Renal cortical epithelial cell (primary cell): Measurements from ENCODE around the gene LRP8. TPM values are rescaled to one million over a fixed set of nuclear protein-coding genes. Genes with fewer than 3 reads are reported as not detected.
A peak's percentile ranks its signal among the peaks of the same experiment; 100 is the strongest.

Source experiments
- DNase-seq: peaks from one replicate; pipeline ENCODE4 v3.0.0-alpha.2; 2011; ENCODE audit warnings: low read depth
- total RNA-seq: library from RNA; depleted of rRNA; stranded (reverse); fragments of >200 nt; gene quantifications from 2 replicates; pipeline ENCODE4 v1.2.3, GENCODE V29; 2014

LRP8 gene
- total RNA-seq, 1 donor from 2014 or later: 2.9 TPM

DNA sequence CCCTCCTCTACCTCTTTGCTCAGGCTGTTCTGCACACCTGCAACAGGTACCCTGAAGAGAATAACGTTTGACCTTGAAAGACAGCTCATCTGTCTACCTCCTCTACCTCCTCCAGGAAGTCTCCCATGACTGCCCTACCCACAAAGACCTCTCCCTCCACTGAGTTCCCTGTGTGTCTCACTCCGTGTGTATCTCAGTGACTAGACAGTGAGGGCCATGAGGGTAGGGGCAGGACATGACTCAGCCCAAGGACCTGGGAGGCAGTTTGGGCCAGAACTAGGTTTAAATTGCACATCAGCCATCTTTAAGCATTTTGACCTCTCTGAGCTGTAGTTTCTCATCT lies 32.0 kb upstream of the LRP8 start:
- no peak for DNase-seq

DNA sequence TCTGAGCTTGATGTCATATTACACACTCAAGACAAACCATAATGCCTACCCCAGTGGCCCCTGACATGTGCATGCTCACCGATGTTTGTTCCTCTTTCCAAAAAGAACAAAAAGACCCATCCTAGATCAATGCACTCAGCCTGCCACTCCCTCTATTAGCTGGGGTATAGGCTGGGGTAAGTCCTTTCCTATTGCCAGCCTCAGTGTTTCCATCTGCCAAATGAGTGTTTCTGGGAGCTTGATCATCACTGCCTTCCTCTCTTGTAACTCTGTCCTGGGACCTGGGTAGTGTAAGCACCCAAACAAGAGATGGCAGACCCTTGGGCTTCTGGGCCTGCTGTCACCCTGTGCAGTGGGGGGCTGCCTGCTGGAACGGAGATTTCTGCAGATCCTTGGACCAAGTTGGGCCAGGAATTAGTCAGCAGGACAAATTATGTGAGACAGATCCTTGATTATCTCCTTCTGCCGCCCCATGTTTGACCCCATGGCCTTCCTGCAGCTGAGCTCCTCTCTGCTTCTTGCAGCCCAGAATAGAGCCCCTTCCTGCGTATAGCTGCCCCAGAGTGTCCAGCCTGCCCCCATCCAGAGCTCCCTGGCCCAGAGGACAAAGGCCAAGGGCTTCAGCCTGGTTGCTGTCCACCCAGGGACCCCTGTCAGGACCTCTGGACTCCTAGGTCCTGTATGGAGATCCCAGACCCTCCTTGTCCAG lies 31.5 kb upstream of the LRP8 start:
- no peak for DNase-seq

DNA sequence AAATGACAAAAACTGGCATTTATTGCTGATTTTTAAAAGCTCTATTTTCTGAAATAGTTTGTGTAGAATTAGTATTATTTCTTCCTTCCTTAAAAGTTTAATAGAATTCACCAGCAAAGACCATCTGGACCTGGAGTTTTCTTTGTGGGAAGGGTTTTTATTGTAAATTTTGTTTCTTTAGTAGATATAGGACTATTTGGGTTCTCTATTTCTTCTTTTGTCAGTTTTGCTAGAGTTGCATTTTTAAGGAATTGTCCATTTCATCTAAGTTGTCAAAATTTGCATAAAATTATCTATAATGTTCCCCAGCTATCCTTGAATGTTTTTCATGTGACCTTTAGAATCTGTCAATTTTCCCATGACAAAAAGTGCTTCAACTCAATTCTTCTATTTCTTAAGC lies 28.8 kb upstream of the LRP8 start:
- DNase-seq: no peak

DNA sequence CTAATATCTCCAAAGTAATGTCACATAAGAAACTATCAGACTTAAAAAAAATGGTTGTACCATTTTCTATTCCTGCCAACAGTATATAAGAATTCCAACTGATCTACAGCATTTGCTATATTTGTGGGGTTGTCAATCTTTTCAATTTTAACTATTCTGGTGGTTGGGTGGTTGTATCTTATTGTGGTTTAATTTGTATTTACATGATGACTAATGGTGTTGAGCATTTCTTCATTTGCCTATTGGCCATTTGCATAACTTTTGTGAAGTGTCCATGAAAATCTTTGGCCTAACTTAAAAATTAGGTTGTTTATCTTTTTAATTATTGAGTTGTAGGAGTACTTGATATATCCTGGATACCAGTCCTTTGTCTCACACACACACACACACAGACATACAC lies 26.2 kb upstream of the LRP8 start:
- no peak for DNase-seq

DNA sequence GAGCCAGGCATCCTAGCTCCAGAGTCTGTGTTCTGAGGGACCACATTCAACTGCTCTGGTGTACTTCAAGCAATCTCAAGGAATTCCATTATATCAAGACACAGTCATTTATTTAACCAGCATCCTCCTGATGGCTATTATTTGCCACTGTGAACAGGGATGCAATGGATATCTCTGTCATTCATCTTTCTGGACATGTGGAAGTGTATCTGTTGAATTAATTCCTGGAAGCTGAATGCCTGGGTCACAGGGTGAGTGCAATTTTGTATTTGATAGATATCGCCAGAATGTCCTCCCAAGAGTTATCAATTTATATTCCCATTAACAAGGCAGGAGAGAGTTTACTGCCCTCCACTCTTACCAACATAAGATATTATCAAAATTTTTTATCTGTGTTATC lies 24.7 kb upstream of the LRP8 start:
- DNase-seq: no peak

DNA sequence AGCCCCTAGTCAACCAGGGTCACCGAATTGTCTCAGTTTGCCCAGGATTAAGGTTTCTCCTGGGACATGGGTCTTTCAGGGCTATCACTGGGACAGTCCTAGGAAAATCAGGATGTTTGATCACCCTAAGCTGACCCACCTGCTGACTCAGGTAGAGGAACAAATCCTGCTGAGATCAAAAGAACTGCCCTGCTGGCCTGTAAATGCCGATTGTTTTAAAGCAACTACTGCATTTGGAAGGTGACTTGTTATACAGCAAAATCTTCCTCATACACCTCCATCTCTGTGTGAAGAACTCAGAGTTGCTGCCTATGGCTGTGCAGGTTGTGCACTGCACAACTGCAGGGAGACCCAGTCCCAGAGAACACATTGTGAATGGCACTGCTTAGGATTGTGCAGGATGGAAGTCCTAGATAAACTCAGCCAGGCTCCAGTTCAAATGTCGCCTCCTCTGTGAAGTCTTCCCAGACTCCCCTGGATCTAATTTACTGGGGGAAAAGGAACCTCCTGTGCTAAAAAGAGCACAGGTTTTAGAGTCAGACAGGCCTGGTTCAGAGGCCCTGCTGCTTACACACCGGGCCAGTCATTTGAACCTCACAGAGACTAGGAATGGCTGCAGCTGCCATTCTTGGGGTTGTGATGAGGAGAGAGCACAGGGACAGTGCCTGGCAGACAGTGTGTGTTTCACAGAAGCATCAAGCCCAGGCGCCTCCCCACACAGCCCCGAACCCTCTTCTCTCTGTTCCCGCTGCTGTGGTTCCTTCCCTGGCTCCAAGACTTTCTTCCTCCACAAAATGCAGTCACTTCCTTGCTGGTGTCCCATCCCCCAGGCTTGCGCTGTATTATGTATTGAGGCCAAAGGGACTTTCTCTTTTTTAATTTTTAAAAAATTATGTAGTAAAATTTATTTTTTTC lies 23.2 kb upstream of the LRP8 start:
- DNase-seq: no peak

DNA sequence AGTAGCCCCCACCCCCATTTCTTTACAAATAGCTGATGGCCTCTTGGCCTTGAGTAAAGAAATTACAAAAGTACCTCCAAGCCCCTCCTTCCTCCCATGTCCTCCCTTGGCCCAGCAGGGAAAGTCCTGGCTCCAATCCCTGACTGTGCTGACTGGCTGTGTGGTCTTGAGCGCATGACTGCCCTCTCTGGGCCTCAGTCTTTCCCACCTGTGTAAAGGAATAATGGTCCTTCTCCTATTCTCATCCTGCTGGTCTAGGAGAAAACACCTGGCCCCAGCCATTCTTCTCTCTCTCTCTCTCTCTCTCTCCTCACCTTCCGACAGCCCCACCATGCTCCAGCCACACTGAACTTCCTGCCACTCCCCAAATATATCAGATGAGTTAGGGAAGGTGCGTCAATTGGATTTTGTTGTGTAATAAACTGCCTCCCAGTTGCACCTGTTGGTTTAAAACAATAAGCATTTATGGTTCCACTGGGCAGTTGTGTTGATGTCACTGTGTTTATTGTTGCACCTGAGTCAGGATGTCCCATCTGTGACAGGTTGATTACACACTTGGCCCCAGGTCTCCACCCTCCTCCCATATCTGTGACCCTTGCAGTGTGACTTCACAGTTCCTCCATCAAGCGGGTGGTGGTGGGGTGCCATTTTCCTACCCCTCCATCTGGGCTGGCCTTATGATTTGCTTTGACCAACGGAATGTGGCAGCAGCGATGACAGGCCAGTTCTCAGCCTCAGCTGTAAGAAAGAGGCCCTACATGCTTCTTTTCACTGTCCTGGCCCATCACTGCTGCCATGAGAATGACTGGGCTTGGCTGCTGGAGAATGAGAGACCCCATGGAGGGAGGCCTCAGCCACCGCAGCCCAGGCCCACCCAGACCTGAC lies 22.3 kb upstream of the LRP8 start:
- no peak for DNase-seq

DNA sequence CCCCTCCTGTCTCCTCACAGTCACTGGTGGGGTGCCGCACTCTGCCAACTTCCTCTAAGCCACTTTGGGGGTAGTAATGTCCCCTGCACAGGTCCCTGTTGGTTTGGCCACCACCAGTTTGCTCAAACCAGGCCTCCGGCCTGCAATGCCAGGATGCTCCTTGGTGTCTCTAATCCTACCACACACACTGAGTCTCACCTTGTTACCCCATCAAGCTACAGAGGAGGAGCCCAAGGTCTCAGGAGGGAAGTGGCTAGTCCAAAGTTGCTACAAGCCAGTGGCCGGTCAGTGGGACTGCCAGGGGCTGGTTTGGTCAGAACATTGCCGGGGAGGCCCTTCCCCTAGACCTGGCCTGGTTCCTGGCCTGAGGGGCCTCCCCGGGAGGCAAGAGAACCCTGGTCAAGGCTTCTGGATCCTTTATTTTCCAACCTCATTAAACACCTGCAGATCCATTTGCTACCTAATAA lies 21.5 kb upstream of the LRP8 start:
- no peak for DNase-seq

DNA sequence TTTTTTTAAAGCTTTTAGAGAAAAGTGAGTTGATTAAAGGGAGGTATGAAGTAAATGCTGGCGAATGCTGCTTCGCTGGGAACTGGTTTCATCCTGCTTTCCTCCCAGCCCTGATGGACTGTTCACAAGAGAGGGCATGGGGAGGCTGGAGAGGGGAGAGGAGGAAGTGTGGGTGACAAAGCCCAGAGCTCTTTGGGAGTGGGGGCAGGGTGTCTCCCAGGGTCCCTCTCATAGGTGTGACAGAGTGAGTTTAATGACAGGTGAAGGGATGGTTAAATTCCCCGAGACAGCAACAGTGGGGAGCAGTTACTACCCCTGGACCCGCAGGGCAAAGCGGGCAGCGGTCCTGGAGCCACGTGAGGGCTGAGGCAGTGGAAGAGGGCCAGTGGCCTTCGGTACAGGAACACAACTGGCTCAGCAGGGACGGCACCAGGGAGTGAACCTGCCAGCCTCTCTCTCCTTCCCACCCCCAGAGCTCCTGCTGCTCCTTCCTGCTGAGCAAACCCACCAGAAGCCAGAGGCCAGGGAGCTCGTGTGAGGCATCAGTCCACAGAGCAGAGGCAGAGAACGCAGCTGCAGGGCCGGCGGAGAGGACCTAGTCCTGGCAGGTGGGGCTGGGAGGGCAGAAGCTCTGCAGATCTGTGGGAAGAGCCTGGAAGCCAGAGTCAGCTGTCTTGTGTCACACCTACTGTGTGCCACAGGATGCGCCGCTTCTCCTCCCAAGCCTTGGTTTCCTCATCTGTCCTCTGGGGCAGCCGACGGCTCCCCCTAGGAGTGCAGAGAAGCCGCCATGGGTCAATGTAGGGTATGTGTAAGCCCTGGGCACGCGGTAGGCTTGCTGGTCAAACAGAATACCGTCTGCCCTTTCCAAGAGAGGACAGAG lies 20.9 kb upstream of the LRP8 start:
- no peak for DNase-seq

DNA sequence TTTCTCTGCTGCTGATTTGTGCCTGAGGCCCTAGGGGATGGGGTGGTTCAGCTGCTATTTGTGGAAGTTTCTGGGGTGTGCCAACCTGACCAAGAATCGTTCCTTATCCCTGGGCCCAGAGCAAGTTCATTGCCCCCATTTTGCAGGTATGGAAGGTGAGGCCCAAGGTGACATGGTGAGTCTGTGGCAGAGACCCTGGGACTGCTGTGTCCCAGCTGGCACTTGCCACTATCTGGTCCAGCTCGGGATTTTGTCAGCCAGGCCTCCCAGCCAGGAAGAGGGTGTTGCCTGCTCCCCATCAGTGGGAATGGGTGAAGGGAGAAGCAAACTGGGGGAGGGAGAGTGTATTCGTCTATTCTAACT lies 18.9 kb upstream of the LRP8 start:
- DNase-seq: no peak

DNA sequence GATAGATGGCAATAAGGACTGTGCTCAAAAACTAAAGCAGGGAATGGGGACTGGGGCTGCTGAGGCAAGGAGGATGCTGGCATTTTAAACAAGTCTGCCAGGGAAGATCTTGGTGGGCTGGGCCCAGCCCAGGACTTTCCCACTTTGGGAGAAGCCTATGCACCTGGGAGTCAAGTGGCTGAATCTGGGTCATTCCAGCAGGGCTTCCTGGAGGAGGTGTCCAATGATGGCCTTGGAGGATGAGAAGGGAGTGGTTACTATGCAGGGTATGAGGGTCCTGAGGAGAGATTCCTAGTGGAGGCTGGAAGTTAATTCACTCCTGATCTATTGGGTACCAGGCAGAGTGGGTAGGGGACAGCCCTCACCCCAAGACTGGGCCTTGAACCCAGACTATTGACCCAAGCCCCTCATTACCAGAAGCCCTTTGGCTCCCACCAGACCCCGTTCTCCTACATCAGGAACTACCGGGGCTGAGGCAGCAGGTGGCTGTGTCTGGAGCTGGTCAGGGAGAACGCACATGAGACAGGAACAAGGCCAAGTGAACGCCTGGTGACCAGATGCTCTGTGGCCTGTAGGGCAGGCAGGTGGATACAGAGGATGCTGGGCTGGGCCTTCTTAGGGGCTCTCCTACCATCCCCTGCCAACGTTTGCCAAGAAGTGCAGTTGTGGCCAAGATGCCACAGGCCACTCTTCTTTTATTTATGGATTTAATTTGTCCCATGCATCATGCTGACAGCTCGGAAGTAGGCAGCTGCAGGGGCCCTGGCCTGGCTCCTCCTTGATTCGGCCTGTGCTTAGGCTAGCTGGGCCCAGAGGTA lies 18.3 kb upstream of the LRP8 start:
- no peak for DNase-seq

DNA sequence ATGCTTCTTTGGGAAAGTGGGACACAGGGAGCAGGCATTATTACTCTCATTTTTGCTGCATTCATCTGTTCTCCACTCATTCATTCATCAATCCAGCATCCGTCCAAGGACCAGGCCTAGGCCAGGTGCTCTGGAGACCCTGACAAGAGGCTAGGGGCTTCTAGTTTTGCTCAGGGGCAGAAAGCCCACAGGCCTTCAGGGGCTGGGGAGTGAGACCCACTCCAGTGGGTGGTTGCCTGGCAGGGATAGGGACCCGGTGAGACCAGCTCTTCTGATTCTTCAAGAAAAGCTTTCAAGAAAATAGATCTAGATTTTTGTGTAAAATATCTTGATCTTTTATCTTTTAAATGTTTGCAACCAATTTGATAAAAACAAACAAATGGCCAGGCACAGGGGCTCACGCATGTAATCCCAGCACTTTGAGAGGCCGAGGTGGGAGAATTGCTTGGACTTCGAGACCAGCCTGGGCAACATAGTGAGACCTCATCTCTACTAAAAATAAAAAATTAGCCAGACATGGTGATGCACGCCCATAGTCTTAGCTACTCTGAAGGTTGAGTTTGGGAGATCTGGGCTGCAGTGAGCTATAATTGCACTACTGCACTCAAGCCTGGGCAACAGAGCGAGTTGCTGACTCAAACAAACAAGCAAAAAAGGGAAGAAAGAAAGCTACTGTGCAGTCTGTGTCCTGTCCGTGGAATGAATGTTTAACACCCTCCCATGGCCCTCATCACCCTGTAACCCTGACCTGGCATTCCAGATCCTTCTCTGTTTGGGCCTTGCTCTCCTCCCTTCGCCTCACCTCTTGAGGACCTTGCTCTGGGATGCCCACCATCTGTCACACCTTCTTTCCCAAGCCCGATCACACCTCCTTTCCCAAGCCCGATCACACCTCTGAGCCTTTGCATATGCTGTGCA lies 17.3 kb upstream of the LRP8 start:
- no peak for DNase-seq

DNA sequence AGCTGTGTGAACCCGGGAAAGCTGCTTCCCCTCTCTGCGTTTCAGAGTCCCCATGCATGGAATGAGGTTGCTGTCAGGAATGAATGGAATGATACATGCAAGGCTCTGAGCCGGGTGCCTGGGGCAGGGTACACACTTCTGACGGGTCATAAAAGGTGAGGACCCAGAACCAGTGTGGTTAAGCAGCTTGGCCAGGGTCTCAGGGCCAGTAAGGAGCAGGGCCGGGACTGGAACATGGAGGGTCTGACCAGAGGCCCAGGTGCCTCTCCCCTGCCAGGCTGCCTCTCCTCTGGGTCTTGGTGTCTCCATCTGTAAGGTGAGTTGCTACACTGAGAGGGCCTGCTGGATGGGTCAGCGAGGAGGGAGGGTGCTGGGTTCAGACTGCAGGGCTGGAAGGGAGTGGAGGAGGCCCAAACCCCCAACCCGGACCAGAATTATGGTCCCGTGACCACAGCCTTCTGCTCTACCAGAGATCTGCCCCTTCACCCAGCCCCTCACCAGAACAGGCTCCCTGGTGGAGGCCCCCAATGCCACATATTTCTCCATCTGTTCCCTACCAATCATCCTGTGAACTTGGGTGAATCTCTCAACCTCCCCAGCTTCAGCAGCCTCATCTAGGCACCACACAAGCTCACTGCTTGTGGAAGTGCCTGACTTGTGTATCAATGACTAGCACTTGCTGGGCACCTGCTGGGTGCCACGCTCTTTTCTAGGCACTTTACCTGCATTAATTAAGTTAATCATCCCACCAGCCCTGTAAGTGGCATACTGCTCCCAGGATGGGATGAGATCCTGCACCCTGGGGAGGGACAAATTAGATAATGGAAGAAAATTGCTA lies 16.2 kb upstream of the LRP8 start:
- peak; percentile 63 for DNase-seq

DNA sequence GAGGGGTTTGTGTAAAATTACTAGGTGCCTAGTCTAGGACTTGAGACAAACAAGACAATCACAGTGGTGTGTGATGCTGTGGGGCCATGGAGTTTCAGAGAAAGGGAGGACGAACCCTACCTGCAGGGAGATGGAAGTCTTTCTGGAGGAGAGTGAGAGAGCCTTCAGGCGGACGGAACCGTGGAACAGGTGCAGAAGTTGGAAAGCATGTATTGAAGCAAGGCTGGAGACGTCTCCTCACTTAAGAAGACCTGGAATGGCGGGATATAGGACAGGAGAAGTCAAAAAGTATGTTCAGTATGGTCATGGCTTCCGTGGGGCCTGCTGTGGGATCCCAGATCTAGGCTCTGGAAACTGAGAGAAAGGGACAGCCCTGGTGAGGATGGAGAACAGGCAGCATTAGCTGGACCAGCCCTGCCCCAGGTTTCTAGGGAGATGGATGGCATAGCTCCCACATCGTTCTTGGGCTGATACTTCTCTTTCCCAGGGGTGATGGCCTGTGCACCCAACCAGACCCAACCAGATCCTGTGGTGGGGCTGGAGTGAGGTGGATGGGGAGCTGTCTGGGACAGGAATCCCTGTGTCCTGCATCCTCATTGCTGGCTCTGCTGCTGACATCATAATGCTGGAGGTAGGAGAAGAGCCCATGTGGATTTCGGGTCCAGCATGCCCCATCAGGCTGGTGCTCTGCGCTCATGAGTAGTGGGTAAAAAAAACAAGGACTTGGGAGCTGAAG lies 15.0 kb upstream of the LRP8 start:
- no peak for DNase-seq

DNA sequence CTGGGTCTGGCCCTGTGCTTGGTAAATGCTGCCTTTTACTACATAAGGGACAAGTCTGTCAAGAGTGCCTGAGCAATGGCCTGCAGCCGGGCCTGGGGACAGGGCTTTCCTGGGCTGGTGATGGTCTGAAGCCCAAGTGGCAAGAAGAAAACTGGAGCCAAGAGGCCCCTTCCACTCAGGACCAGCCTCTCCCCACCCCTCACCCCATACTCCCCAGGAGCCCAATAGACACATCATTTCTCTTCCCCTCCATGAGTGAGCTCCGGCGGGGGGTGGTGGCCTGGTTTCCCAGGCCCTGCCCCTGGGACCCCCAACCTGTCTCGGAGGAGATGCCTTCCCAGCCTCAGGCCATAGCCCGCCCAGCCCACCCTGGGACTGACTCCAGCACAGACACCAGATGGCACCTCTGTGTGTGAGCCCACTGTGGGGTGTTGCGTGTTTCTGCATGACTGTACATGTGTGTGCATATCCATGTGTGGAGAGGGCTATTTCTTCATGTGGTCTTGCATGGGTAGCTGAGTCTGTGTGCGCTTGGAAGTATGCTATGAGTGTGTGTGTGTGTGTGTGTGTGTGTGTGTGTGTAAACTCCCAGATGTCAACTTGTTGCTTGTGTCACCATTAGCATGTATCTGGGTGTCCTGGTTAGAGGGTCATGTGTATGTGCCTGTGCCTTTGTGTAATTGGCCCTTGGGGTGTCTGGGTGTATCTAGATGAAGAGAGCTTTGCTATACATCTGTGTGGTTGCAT lies 14.3 kb upstream of the LRP8 start:
- no peak for DNase-seq

DNA sequence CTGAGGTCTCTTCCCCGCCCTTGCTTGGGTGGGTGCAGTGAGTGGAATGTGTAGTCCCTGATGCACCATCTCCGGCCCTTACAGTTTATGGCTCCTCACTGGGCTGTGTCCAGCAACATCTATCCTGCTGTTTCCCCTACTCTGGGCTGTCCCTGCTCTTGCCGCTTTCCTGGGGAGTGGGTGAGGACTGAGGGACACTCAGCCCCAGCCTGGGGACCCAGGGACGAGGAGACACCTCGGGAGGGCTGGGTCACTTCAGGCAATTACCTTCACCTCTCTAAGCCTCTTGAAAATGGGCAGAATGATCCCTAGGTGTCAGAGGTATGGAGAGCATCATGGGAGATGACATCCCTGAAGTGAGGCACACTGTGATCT lies 13.6 kb upstream of the LRP8 start:
- DNase-seq: no peak
